ENCODE measurements around the gene PKNOX2.

Gene PKNOX2

DNA sequence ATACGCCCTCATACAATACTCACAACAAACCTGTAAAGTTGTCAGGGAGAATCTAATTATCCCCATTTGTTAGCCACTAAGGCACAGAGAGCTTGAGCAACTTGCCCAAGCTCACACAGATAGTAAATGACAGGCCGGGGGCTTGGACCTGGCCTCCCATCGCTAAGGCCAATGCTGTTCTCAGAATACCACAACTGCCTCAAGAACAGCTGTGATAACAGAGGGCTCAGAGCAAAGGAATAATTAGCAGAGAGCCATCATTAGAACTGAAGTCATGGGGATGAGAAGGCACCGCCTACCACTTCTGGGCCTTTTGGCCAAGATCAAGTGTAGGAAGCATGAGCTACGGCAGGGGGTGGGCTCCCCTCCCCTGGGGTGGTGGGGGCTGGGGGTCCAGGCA, 232.9 kb downstream of the PKNOX2 start:
- DNase-seq = no peak

DNA sequence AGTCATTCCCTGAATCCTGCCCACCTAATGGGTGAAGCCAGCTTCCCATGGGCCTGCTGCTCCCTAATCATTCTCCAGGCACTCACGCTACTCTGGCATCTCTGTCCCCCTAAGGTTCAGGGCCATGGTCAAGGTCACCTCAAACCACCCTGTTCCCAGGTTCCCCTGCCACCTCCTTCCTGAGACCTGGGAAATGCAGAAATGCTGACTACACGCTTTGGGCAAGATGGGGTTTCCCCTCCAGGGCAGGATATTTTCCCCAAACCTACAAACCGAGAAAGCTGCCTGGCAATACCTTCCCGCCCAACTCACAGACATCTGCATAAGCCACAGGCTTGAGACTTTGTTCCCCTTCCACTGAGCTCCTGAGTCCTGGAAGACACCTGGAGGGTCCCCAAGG, 233.9 kb downstream of the PKNOX2 start:
- DNase-seq = no peak

- DNase-seq = no peak
These were observed 234.6 kb downstream of the PKNOX2 start for GRCh38 chr11:125398994-125399640.

GRCh38 chr11:125399945-125400344, 235.4 kb downstream of the PKNOX2 start:
- DNase-seq = no peak

DNA sequence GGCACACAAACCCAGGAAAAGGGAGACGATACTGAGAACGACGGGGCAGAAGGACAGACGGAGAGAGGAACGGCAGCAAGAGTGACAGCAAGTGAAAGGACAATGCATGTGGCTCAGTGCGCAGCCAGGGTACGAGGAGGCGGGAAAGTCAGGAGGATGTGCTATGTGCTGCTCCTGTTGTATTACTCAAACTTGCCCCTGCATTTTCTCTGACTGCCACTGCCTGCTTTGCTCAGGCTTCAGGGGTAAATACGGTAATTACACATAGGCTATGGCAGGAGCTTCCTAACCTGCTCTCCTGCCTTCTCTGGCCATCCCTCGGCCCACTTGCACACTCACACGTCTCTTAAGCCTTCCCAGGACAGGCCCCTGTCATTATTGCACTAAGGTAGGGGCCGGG, 236.7 kb downstream of the PKNOX2 start:
- DNase-seq = no peak

GRCh38 chr11:125401746-125402145, 237.2 kb downstream of the PKNOX2 start:
- DNase-seq = no peak

- no peak for DNase-seq
These were observed 237.9 kb downstream of the PKNOX2 start for GRCh38 chr11:125402435-125402834.

DNA sequence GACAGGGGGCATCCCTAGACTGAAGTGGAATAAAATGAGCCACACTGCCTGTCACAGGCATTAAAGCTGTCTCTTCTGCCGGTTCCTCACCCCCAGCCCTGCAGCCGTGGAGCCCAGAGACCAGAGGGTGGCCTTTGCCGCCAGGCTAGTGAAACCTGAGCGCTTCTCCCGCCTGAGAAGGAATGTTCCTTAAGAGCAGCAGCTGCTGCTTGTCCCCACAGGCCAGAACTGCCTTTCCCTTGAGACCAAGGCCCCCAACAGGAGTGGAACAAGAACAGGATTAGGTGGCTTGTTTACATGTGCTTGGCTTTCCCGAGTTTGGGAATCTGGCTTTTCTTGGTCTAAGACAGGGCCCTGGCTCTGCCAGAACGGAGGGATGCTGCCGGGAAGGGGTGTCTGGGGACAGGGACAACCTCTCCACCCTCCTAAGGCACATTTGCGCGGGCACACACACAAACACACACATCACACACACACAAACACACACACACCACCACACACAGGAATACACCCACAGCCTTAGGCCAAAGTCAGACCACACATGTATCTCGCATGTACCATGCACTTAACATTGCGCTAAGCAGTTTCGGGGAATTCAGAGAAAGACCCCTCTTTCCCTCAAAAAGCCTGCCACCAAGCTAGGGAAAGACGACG, 239.7 kb downstream of the PKNOX2 start:
- DNase-seq = no peak

DNA sequence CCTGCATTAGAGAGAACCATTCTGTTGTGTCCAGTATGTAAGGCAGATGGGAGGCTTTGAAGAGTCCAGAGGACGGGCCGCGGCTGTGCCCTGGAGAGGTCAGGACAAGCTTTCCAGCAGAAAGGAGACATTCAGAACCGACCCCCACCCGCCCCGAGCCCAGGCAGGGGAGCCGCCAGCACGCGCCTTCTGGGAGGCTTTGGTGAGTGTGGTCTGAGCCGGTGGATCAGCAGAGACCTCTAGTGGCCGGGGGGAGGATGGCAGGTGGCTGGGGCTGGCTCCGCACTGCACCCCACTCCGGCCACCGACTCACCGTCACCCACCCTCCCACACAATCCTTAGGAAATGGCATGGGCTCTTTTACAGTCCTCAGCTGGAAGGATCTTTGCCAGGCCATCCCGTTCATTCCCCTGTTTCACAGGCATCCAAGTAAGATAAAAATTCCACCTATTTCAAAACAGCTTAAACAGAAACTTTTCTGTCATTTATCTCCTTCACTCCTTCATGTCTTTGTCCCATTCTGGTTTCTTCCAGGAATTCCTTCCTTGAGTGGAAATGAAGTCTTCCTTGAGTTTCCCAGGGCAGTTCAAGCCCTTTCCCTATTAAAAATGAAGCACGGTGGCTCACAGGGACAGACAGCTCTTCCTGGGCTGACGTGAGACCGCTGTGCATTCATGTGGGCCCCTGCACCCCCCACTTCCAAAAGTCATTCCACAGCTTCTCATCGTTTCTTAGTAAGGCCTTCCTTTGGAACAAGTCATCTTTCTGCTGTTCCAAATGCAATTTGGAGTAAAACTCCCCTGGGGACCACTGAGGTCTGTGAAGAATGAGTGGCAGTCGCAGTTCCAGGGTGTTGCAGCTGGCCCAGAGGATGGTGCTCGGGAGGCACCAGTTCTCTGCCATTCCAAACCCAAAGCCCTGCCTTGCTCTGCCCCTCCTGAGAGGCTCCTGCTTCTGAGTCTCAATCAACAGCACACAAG, 240.6 kb downstream of the PKNOX2 start:
- DNase-seq = no peak

DNA sequence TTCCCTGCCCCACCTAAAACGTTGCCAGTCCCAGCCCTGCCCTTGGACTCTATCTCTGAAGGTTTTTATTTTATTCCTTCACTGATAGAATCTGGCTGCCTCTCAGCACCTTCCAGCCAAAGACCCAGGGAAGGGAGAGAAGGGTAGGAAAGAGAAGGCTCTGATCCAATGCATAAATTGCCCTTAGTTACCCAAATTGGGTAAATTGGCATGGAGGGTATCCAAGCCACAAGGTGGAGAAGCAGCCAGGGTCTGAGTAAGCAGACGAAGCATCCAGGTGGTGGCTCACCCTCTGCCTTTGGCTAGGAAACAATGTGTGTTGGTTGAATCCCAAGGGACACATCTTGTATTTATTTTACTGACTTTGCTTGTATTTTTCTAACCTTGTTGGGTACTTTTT, 242.5 kb downstream of the PKNOX2 start:
- no peak for DNase-seq

DNA sequence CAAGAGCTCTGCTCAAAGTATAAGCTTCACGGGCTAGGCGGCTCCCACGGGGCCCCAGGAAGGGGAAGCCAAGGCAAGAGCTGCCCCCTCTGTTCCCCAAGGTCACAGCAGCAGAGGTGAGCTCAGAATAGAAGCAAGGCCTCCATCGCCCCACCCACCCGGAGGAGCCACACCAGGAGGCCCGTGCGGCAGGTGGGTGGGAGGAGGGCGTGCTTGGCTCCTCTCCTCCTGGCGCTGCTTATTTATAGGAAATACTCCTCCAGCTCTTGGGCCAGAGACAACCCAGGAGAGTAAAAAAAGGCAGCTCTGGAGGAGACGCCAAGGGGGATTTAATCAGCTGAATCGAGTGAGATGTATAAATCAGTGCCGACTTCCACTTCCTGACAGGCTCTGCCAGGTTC, 243.8 kb downstream of the PKNOX2 start:
- DNase-seq = no peak

DNA sequence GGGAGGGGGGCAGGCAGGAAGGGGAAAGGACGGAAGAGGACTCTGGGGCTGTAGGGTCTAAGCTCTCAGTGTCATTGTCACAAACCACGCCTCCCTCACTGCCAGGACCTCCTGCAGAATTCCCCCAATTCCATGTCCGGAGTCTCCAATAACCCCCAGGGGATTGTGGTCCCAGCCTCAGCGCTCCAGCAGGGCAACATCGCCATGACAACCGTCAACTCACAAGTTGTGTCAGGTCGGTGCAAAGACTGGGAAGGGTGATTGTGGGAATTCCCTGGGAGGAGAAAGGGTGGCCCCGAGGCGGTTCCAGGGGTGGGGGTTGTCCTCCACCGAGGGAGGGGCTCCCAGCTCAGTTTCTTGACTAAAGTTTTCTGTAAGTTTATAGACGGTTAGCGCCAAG, 245.5 kb downstream of the PKNOX2 start:
- no peak for DNase-seq

GRCh38 chr11:125412177-125412496, 247.6 kb downstream of the PKNOX2 start:
- no peak for DNase-seq

DNA sequence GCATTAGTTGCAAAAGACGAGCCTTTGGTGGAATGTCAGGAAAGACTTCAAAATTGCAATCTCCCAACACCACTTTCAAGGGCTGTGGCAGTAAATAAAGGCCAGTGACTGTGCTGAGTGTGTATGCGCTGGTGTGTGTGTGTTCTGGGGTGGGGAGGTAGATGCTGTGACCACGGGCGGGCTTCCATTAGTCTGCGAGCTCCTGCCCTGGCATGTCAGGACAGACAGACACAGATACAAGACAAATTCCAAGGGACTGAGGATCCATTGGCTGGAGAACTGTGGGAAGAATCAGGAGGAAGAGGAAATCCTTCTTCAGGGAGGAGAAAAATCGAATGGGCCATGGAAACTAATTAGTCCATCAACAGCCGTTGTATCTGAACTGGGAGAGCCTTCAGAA, 248.0 kb downstream of the PKNOX2 start:
- no peak for DNase-seq

DNA sequence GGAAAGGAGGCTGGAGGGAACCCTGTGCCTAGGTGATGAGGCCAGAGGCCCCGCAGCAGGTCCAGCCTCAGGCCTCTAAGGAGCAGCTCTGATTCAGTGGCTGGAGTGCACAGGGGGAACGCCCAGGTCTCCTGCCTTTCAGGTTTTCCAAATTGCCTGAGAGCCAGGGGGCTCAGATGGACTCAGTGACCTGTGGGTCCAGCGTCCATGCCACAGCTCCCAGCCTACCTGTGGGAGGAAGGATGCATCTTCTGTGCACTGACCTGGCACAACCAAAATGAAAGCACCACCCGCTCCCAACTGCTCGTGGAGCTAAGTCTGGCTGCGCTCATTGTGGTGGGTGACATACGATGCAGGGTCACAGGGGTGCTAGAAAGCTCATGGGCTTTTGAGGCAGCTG, 248.7 kb downstream of the PKNOX2 start:
- DNase-seq = no peak

DNA sequence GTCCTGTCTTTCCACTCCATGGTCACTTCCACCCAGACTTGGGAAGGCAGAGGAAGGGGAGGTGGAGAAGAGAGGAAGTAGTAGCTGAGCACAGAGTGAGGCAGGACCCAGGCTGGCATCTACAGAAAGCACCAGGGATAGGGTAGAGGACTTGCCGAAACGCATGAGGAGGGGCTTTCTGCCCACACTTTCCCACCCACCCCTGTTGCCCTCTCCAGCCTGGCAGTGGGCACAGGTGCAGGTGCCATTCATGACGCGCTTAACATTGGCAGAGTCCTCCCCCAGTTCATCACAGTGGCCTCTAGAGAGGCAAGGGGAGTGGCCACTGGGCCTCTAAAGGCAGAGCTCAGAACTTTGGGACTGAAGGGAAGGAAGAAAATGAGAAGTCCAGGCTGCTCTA, 249.6 kb downstream of the PKNOX2 start:
- no peak for DNase-seq

DNA sequence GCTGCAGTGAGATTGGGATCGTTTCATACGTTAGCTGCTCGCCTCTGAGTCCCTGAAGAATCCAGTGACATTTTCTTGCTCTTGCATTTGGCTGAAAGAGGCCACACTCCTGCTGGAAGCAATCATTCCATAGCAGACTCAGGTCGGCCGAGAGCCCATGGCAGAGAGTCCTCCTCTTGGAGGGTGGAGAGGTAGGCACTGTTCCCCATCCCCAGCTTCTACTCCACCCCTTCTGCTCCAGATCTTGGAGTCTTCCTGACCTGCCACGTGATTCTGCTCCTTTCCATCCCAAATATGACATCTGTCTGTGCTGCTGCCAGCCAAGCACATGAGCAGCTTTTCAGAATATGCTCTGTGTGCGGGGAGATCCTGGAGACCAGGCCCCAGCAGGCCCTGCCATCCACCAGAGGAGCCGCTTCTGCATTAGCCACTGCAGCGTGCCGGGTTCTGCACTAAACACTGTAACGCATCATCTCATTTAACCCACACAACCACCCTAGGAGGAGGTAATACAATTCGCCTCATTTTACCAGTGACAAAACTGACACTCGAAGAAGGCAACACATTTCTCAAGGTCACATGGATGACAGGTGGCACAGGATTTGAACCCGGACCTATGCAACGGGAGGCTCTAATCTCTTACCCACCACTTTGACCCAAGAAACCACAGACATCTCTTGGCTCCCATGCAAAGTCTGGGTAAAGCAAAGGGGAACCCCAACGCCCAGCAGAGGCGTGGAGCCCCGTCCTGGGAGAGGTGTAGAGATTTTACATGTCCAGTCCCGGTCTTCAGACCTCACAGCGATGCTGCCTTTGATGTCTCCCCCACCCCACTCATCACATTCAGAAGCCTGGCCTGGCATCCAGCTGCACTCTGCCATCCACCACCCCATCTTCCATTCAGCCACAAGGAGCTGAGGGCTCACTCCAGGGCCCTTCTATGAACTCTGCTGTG, 252.7 kb downstream of the PKNOX2 start:
- no peak for DNase-seq

GRCh38 chr11:125418396-125418795, 253.8 kb downstream of the PKNOX2 start:
- DNase-seq = no peak

DNA sequence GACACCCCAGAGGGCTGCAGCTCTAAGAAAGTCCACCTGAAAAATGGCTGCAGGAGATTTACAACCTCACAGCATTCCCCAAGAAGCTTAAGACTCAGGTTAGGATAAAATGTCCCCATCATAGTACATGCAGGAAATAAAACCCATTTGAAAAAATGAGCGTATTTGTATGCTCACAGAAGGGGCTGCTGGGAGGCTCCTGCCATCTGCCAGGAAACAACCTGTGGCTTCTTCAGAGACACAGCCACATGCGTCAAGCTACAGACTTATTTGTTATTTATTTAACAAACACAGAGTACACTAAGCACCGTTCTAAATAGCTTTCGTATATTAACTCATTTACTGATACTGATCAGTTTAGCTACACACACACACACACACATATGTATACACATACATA, 258.1 kb downstream of the PKNOX2 start:
- DNase-seq = no peak

- no peak for DNase-seq
These were observed 258.8 kb downstream of the PKNOX2 start for GRCh38 chr11:125423247-125423849.

- DNase-seq = no peak
These were observed 261.1 kb downstream of the PKNOX2 start for GRCh38 chr11:125425601-125426000.

DNA sequence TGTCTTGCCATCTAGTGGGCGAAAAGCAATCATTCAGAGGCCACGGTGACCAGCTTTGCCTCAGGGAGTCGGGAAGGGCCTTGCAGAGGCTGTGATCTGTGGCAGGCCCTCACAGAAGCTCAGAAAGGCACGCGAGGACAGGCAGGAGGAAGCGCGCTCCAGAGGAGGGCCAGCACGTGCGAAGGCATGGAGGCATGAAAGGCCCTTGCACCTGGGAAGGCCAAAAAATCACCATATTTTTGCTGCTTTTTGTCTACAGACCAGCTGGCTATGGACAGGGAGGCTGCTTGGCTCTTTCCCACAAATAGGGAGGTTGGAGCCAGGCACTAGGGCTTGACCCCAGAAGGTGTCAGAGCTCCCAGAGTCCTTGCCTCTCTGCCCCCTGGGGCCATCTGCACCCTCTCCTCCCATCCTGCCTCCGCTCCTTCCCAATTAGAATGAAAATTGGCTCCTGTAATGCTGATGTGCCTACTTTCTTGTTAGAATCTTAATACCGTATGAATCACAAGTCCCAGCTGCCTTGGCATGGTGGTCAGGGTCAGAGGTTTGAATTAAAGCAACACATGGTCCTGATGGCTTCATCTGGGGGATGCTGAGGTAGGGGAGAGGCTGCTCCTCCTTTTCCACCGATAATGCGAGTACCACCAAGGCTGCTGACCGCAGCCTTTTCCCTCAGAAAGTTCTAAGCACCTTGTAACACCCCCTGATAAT, 262.4 kb downstream of the PKNOX2 start:
- DNase-seq = no peak

Data from SHP77 treated with DMSO at 0.1 percent for 48 hours (cell line).